K562 (cell line): ENCODE measurements around the gene TIPARP. TPM values are rescaled to one million over a fixed set of nuclear protein-coding genes. Genes with fewer than 3 reads are reported as not detected.

Experiments
- ATAC-seq: fragments of 200-7000 bp; cut with Tn5 transposase; 3 replicates; pipeline ENCODE4 v1.9.1; 2020; ENCODE audit warnings: moderate library complexity
- BruUV-seq: library from RNA; stranded (reverse); fragments of 400-500 nt; replicated peaks from 2 replicates; lab custom pipeline; 2021; lab: Mats Ljungman, UMichigan
- CTCF ChIA-PET: fragments of 300-600 bp; formaldehyde crosslinking; extraction: SDS; loops from one replicate; lab custom pipeline; 2021; ENCODE audit warnings: low intra/inter-chr PET ratio; lab: Yijun Ruan, JAX
- POLR2A ChIA-PET: fragments of 300-600, 350-650 bp; sonication (Branson Sonifier 250); formaldehyde crosslinking; extraction: SDS; loops from one replicate; lab custom pipeline; 2021; ENCODE audit warnings: antibody characterized with exemption, inconsistent platforms; lab: Yijun Ruan, JAX
- DNase-seq, 4 experiments: peaks; one replicate each; pipeline versions ENCODE4 v3.0.0 to v3.0.0-alpha.2; 2011 to 2018; ENCODE audit warnings: low spot score in 3 of 4, mixed read lengths in 3 of 4; ENCODE audit errors: extremely low read depth in 1 of 4
- FAIRE-seq: peaks from 2 replicates; lab custom pipeline; 2011; peaks lifted over from hg19 to GRCh38; lab: Jason Lieb, UNC
- H2AFZ ChIP-seq: 2 replicates; pipeline ENCODE4 v1.6.0; 2011; ENCODE audit warnings: low read depth, low read length, control low read depth, inconsistent platforms
- H3K27ac ChIP-seq: fragments of 200-600 bp; 3 replicates; pipeline ENCODE4 v1.8.0; 2011; ENCODE audit warnings: low read depth, mild to moderate bottlenecking, control low read depth, inconsistent platforms, low read length, moderate library complexity, mixed read lengths; ENCODE audit errors: extremely low read depth
- H3K27me3 ChIP-seq, 2 experiments: fragments of 300-600 bp in 1 of 2; 2 replicates in 1 of 2; 3 replicates in 1 of 2; pipeline versions ENCODE4 v1.6.0 to v1.8.0; 2011; ENCODE audit warnings: inconsistent platforms in 2 of 2, low read length in 2 of 2, mild to moderate bottlenecking in 1 of 2, mixed read lengths in 1 of 2, moderate library complexity in 1 of 2; ENCODE audit not compliant: control insufficient read depth in 2 of 2, insufficient read depth in 2 of 2
- H3K36me3 ChIP-seq: fragments of 300-600 bp; 3 replicates; pipeline ENCODE4 v1.8.0; 2011; ENCODE audit warnings: mild to moderate bottlenecking, low read length, inconsistent platforms; ENCODE audit not compliant: control insufficient read depth, insufficient read depth
- H3K4me1 ChIP-seq, 2 experiments: fragments of 200-600 bp in 1 of 2; replicated peaks in 1 of 2; 2 replicates in 1 of 2; 3 replicates in 1 of 2; pipeline versions ENCODE4 v1.5.1 to v1.8.0; 2011; ENCODE audit warnings: inconsistent platforms in 2 of 2, low read length in 2 of 2, mild to moderate bottlenecking in 1 of 2, mixed read lengths in 1 of 2, moderate library complexity in 1 of 2; ENCODE audit not compliant: control insufficient read depth in 2 of 2, insufficient read depth in 2 of 2
- H3K4me2 ChIP-seq: 2 replicates; pipeline ENCODE4 v1.6.1; 2011; ENCODE audit warnings: low read length, control low read depth, inconsistent platforms, mixed read lengths; ENCODE audit not compliant: insufficient read depth
- H3K4me3 ChIP-seq: fragments of 200-600 bp; sonication (generic), shearing (Covaris generic); 2 replicates; pipeline ENCODE4 v1.5.1; 2016; ENCODE audit warnings: control low read depth, inconsistent platforms
- H3K79me2 ChIP-seq: fragments of 200-600 bp; 3 replicates; pipeline ENCODE4 v1.8.0; 2011; ENCODE audit warnings: low read length, inconsistent platforms; ENCODE audit not compliant: control insufficient read depth, insufficient read depth
- H3K9ac ChIP-seq, 2 experiments: 2 replicates each; pipeline versions ENCODE4 v1.6.0 to v1.6.1; 2011; ENCODE audit warnings: low read depth in 2 of 2, low read length in 2 of 2, control low read depth in 1 of 2, inconsistent platforms in 1 of 2, mild to moderate bottlenecking in 1 of 2, mixed read lengths in 1 of 2; ENCODE audit not compliant: insufficient read depth in 1 of 2
- H3K9me1 ChIP-seq: one replicate; pipeline ENCODE4 v1.6.0; 2011; ENCODE audit warnings: inconsistent platforms, mild to moderate bottlenecking, low read length, moderate library complexity; ENCODE audit not compliant: control insufficient read depth, insufficient read depth
- H3K9me3 ChIP-seq: replicated peaks from 2 replicates; pipeline ENCODE4 v1.5.1; 2011; ENCODE audit warnings: low read depth, low read length, inconsistent platforms; ENCODE audit not compliant: control insufficient read depth, insufficient read depth
- H4K20me1 ChIP-seq: replicated peaks from 2 replicates; pipeline ENCODE4 v1.6.1; 2011; ENCODE audit warnings: low read length, inconsistent platforms, mixed read lengths; ENCODE audit not compliant: control insufficient read depth, insufficient read depth
- C11orf30 ChIP-seq: fragments of 450-650 bp; IDR thresholded peaks from 2 replicates; pipeline ENCODE4 v1.6.1; 2016; ENCODE audit warnings: low read depth, mild to moderate bottlenecking
- CBFA2T3 ChIP-seq: fragments of 450-650 bp; IDR thresholded peaks from 2 replicates; pipeline ENCODE4 v1.6.1; 2017
- CBFB ChIP-seq: sonication (generic); formaldehyde crosslinking; IDR thresholded peaks from 2 replicates; pipeline ENCODE4 v1.4.0; 2020; ENCODE audit warnings: mild to moderate bottlenecking, missing genetic modification reagents
- CREBBP ChIP-seq: IDR thresholded peaks from one replicate; pipeline ENCODE4 v1.6.1; 2012; ENCODE audit warnings: low read depth, mild to moderate bottlenecking, control low read depth, inconsistent platforms, low read length
- DDX20 ChIP-seq: fragments of 450-650 bp; IDR thresholded peaks from 2 replicates; pipeline ENCODE4 v1.6.1; 2016; ENCODE audit warnings: missing genetic modification characterization, low read depth, mild to moderate bottlenecking, missing compliant biosample characterization, moderate library complexity
- E2F6 ChIP-seq, 2 experiments: IDR thresholded peaks; 2 replicates each; pipeline ENCODE4 v1.6.1; 2011; ENCODE audit warnings: borderline replicate concordance in 1 of 2, control low read depth in 1 of 2, low read depth in 1 of 2, low read length in 1 of 2, mild to moderate bottlenecking in 1 of 2, mixed read lengths in 1 of 2, moderate library complexity in 1 of 2; ENCODE audit not compliant: insufficient read depth in 1 of 2, insufficient read length in 1 of 2, poor library complexity in 1 of 2, severe bottlenecking in 1 of 2; ENCODE audit errors: extremely low read depth in 1 of 2
- ERF ChIP-seq: fragments of 450-650 bp; formaldehyde crosslinking; IDR thresholded peaks from 2 replicates; pipeline ENCODE4 v1.4.0; 2020; ENCODE audit warnings: mild to moderate bottlenecking, mixed read lengths
- GTF2F1 ChIP-seq: IDR thresholded peaks from 2 replicates; pipeline ENCODE4 v1.6.1; 2011; ENCODE audit warnings: low read depth, low read length, improper control_type of control experiment
- PHF20 ChIP-seq: fragments of 450-650 bp; IDR thresholded peaks from 2 replicates; pipeline ENCODE4 v1.6.1; 2018; ENCODE audit not compliant: partially characterized antibody
- POLR2H ChIP-seq: IDR thresholded peaks from 2 replicates; pipeline ENCODE4 v1.6.1; 2016; ENCODE audit warnings: missing genetic modification characterization, low read depth, mild to moderate bottlenecking, control low read depth, missing compliant biosample characterization, moderate library complexity
- SAFB2 ChIP-seq: fragments of 200-400 bp; formaldehyde crosslinking; IDR thresholded peaks from 2 replicates; pipeline ENCODE4 v1.6.1; 2018; ENCODE audit warnings: borderline replicate concordance, low read length, low read depth, moderate library complexity; ENCODE audit not compliant: severe bottlenecking
- SMARCA4 ChIP-seq: fragments of 450-650 bp; IDR thresholded peaks from 2 replicates; pipeline ENCODE4 v1.6.1; 2016
- STAT5A ChIP-seq: IDR thresholded peaks from 2 replicates; pipeline ENCODE4 v1.6.1; 2012; ENCODE audit warnings: low read length, inconsistent platforms, borderline replicate concordance
- ZNF282 ChIP-seq: sonication (generic); formaldehyde crosslinking; IDR thresholded peaks from 2 replicates; pipeline ENCODE4 v1.8.1; 2023; ENCODE audit warnings: missing genetic modification reagents
- WGBS: fragments of 100-300 bp; shearing (Covaris generic); methylation state at CpG from one replicate; pipeline ENCODE4 v1.1.6; 2016; ENCODE audit warnings: low coverage, mixed read lengths; ENCODE audit not compliant: insufficient coverage; ENCODE audit errors: missing lambda C conversion rate; 5-methylcytosine and 5-hydroxymethylcytosine counted together
- in situ Hi-C: fragments of 300-500 bp; cut with MboI; formaldehyde crosslinking; loops from 4 replicates; pipeline ENCODE4 v1.15.0; 2018; ENCODE audit warnings: inconsistent platforms, mixed read lengths
- intact Hi-C: fragments of 100-400 bp; cut with micrococcal nuclease; formaldehyde crosslinking; loops from 2 replicates; pipeline ENCODE4 v1.14.2; 2022
- polyA plus RNA-seq, 8 experiments: library from polyadenylated mRNA; depleted of rRNA in 4 of 8; stranded (reverse) in 5 of 8; unstranded in 3 of 8; fragments of >200 nt; fragmentation: Nextera tagmentation in 2 of 8; fragmentation: Illumina TruSeq in 1 of 8; extraction: Ambion mirVana in 2 of 8; extraction: Trizol in 1 of 8; gene quantifications; 2 replicates each; pipeline versions ENCODE4 v1.2.1 to v1.2.3, GENCODE V29; 2011 to 2014; ENCODE audit warnings: inconsistent platforms in 1 of 8, missing spikeins in 1 of 8
- total RNA-seq, 7 experiments: library from RNA; depleted of rRNA in 6 of 7; stranded (reverse); fragments of >200 nt in 6 of 7; fragmentation: Illumina TruSeq in 2 of 7; extraction: Trizol in 2 of 7; gene quantifications; 2 replicates each; pipeline versions ENCODE4 v1.2.1 to v1.2.3, GENCODE V29; 2011 to 2021; ENCODE audit warnings: low replicate concordance in 1 of 7
- TF ChIP-seq, protein P1 (sequence below): sonication (generic); formaldehyde crosslinking; IDR thresholded peaks from 2 replicates; pipeline ENCODE4 v1.8.0; 2023; ENCODE audit warnings: mild to moderate bottlenecking, missing genetic modification reagents
- TF ChIP-seq, protein P2 (sequence below): IDR thresholded peaks from 2 replicates; pipeline ENCODE4 v1.6.1; 2016; ENCODE audit warnings: missing genetic modification characterization, missing compliant biosample characterization
- TF ChIP-seq, protein P3 (sequence below): fragments of 450-650 bp; conservative IDR thresholded peaks from 2 replicates; pipeline ENCODE4 v1.6.1; 2016; ENCODE audit warnings: missing genetic modification characterization, low read depth, mild to moderate bottlenecking, missing compliant biosample characterization, moderate library complexity

The TIPARP gene
- total and polyA plus RNA-seq, 9 of the 15 experiments (the other 6 are each of a cell fraction or from before 2014, with no cell fraction given), result 2.4 to 29.4 (median 15.1) TPM

GRCh38 chr3:156710429-156710828 lies 36.0 kb downstream of the TIPARP start (continued):
- TF ChIP-seq C11orf30 (no peak), PHF20 (no peak), CBFA2T3 (no peak)

- no peak overlapping the region for H3K9ac ChIP-seq
- 87% methylated on average over 1 of the region's 1 CpG for WGBS
- H3K79me2 ChIP-seq, result no peaks in the 10 kb centered on the region
- no TSS peak for BruUV-seq
- intact Hi-C loops, result no loop called here
- no peaks in the 10 kb centered on the region for H3K9me1 ChIP-seq
- H2AFZ ChIP-seq, result no peak overlapping the region
- ATAC-seq, result no peak
- no peak for DNase-seq
- H4K20me1 ChIP-seq, result no peaks in the 10 kb centered on the region
- no peak overlapping the region for H3K4me2 ChIP-seq
- ChIA-PET POLR2A (interaction anchor here (0.7 to 1.4 kb wide), 3 partner anchors 9 to 449 kb away, joined by 3 read pairs; partner anchors contain the start of gene CCNL1), CTCF (no interaction called here)
- peaks cover 39% of the 10 kb centered on the region; the same call in 2 of the 3 replicates for H3K36me3 ChIP-seq
- no peak overlapping the region for H3K4me3 ChIP-seq
- FAIRE-seq, result no peak
- H3K4me1 ChIP-seq, result no peaks in the 10 kb centered on the region
- no peak overlapping the region for H3K27ac ChIP-seq
- no peaks in the 10 kb centered on the region for H3K9me3 ChIP-seq
- in situ Hi-C loops, result no loop called here
- H3K27me3 ChIP-seq, result no peaks in the 10 kb centered on the region
- TF ChIP-seq, protein P1, sequence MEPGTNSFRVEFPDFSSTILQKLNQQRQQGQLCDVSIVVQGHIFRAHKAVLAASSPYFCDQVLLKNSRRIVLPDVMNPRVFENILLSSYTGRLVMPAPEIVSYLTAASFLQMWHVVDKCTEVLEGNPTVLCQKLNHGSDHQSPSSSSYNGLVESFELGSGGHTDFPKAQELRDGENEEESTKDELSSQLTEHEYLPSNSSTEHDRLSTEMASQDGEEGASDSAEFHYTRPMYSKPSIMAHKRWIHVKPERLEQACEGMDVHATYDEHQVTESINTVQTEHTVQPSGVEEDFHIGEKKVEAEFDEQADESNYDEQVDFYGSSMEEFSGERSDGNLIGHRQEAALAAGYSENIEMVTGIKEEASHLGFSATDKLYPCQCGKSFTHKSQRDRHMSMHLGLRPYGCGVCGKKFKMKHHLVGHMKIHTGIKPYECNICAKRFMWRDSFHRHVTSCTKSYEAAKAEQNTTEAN (CRISPR knock-in tag), result no peak
- TF ChIP-seq ZNF282 (CRISPR knock-in tag), result no peak
- no peak for TF ChIP-seq DDX20 (tag)
- no peak for TF ChIP-seq CBFB (CRISPR knock-in tag)
- TF ChIP-seq POLR2H (tag), result no peak
- no peak for TF ChIP-seq STAT5A
- TF ChIP-seq, protein P2, sequence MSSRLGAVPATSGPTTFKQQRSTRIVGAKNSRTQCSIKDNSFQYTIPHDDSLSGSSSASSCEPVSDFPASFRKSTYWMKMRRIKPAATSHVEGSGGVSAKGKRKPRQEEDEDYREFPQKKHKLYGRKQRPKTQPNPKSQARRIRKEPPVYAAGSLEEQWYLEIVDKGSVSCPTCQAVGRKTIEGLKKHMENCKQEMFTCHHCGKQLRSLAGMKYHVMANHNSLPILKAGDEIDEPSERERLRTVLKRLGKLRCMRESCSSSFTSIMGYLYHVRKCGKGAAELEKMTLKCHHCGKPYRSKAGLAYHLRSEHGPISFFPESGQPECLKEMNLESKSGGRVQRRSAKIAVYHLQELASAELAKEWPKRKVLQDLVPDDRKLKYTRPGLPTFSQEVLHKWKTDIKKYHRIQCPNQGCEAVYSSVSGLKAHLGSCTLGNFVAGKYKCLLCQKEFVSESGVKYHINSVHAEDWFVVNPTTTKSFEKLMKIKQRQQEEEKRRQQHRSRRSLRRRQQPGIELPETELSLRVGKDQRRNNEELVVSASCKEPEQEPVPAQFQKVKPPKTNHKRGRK (tag), result no peak
- no peak for TF ChIP-seq E2F6 (IDR thresholded peaks at IDR 0.05; ENCODE audit: borderline replicate concordance in 1 of 2, extremely low read depth in 1 of 2, insufficient read depth in 1 of 2, insufficient read length in 1 of 2, low read depth in 1 of 2, low read length in 1 of 2, poor library complexity in 1 of 2, severe bottlenecking in 1 of 2)
- TF ChIP-seq, protein P3, sequence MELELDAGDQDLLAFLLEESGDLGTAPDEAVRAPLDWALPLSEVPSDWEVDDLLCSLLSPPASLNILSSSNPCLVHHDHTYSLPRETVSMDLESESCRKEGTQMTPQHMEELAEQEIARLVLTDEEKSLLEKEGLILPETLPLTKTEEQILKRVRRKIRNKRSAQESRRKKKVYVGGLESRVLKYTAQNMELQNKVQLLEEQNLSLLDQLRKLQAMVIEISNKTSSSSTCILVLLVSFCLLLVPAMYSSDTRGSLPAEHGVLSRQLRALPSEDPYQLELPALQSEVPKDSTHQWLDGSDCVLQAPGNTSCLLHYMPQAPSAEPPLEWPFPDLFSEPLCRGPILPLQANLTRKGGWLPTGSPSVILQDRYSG (tag), result no peak
- no peak for TF ChIP-seq SMARCA4
- no peak for TF ChIP-seq SAFB2
- no peak for TF ChIP-seq GTF2F1
- no peak for TF ChIP-seq CREBBP
- TF ChIP-seq ERF (CRISPR knock-in tag), result no peak
Measured at GRCh38 chr3:156711113-156711512, 36.7 kb downstream of the TIPARP start.
